NCI-H446 (cell line): ENCODE results near the gene WIPF2.

Experiments used
- DNase-seq, 2 experiments: peaks; one replicate each; lab custom pipeline; 2025; lab: John Stamatoyannopoulos, UW

WIPF2 gene, protein sequence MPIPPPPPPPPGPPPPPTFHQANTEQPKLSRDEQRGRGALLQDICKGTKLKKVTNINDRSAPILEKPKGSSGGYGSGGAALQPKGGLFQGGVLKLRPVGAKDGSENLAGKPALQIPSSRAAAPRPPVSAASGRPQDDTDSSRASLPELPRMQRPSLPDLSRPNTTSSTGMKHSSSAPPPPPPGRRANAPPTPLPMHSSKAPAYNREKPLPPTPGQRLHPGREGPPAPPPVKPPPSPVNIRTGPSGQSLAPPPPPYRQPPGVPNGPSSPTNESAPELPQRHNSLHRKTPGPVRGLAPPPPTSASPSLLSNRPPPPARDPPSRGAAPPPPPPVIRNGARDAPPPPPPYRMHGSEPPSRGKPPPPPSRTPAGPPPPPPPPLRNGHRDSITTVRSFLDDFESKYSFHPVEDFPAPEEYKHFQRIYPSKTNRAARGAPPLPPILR

DNA sequence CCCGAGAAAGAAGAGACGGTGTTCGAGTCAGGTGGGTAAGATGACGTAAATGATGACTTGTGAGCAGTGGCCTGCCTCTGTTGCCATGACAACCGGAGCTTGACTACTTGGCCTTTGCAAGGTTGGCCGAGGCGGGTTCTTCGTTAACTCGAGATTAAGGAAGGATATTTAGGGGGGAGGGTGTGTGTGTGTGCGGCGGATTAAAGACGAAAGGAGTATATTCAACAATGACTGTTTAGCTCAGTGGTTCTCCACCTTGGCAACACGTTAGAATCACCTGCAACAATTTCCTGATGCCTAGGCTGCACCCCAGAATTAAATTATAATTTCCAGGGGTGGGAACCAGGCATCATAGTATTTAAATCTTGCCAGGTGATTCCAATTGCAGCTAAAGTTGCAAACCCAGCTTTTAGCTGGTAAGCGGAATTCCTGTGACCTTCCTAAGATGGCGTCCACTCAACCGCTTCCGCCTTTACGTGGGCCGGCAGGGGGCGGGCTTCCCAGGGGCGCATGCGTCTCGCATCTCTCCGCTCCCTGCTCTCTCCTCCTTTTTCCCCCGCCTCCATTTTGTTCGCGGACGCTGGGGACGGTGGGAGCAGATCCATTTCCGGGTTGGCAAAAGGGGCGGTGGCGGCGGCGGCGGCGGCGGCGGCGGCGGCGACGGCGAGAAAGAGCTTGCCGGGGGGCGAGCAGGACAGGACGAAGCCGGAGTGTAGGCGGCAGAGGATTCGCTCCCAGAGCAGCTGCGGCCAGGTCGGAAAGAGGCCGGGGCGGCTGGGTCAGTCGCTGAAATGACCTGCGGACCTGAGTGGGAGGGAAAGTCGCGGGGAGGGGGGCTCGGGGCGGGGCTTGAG, at the start of gene WIPF2:
Gene WIPF2, plus strand, starts transcription at position 565 of the 854 bp plus-strand sequence. CDS start 37,156 bp downstream, outside the sequence.
- DNase-seq, result peak; percentile 94 to 97

DNA sequence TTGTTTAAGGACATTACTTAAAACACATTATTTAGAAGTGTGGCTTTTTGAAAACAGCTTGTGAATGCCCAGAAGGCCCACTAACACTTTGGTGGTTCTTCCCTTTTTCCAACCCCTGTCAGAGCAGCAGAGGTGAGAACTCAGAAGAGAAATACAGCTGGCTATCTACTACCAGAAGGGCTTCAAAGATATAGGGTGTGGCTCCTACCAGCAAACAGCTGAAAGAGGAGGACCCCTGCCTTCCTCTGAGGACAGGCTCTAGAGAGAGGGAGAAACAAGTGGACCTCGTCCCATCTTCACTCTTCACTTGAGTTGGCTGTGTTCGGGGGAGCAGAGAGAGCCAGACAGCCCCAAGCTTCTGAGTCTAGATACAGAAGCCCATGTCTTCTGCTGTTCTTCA, 48.8 kb upstream of the WIPF2 start:
- no peak for DNase-seq

DNA sequence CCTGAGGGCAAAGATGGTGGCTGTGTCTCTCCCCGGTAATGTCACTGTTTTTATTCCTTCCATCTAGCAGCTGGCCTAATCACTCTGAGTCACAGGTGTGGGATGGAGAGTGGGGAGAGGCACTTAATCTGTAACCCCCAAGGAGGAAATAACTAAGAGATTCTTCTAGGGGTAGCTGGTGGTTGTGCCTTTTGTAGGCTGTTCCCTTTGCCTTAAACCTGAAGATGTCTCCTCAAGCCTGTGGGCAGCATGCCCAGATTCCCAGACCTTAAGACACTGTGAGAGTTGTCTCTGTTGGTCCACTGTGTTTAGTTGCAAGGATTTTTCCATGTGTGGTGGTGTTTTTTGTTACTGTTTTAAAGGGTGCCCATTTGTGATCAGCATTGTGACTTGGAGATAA, 47.4 kb upstream of the WIPF2 start:
- DNase-seq, result no peak

DNA sequence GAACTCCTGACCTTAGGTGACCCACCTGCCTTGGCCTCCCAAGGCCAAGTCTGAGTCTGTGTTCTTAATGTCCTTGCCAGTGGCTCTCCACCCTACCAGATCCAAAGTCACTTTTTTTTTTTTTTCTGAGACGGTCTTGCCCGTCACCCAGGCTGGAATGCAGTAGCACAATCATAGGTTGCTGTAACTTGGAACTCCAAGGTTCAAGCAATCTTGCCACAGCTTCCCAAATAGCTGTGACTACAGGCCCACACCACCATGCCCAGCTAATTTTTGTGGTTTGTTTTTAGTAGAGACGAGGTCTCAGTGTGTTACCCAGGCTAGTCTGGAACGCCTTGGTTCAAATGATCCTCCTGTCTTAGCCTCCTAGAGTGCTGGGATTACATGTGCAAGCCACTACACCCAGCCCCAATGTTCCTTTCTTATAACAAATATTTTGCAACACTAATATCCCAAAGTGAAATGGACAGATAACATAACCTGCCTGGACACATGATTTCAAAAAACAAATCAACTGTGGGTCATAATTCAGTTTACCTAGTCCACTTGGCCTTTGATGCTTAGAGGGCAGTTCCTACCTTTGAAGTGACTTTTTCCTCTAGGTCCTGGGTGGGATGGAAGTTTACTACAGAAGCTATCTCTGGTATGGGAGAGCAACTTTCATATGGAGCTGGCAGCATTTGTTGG, 45.9 kb upstream of the WIPF2 start:
- no peak for DNase-seq

DNA sequence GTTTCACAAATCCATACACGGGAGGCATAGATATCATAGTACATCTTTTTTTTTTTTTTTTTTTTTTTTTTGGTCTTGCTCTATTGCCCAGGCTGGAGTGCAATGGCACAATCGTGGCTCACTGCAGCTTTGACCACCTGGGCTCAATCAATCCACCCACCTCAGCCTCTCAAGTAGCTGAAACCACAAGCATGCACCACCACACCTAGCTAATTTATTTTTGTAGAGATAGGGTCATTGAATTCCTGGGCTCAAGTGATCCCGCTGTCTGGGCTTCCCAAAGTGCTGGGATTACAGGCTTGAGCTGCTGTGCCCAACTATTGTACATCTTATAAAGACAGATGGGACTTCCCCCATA, 45.3 kb upstream of the WIPF2 start:
- DNase-seq, result no peak

DNA sequence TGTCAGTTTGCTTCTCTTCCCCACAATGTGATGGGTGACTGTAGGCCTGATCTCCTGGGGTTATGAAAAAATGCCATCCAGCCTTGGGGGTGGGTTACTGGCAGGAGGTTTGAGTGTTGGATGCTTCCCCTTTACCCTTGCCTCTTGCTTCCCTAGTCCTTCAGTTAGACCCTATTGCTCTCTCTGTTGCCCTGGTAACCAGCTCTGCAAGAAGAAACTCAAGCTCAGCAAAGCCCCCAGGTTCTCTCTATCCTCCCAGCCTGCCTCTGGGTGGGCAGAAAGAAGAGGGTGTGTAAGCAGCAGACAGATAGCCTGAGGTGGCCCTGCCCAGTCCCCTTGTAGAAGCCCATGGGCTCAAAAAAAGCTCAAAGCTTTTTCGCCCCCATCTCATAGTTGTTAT, 44.6 kb upstream of the WIPF2 start:
- no peak for DNase-seq

DNA sequence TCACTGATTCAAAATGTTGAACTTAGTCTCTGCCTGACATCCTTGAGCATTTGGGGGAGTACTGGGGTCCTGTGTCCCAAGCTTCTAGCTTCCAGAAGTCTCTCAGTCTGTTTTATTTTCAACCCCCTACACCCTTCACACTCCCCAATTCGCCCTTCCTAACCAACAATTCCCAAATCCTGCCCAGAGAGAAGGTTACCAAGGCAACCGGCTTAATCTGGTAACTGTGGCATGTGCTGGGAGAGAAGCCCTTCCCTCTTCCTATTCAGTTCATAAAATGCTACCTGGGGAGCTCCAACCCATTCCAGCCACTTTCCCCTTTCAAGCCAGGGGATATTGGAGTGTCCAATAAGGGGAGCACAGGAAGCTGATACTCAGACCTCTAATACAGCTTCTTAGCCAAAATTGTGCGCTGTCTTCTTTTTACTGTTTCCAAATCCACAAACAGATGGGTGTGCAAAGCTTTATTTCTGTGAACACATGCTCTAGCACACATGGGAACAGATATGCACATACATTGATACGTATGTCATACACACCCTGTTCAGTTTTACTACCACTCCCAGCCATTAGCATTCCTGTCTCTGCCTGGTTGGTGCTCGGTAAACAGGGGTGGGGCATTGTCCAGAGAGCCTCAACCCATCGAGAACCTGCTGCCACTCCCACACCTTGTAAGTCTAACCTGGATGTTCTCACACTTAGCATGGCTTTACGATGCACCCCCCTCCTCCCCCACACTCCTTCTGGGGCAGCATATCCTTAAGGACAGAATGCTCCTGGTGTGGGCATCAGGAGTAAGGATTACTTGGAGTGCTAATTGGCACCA, 43.0 kb upstream of the WIPF2 start:
- DNase-seq, result no peak

DNA sequence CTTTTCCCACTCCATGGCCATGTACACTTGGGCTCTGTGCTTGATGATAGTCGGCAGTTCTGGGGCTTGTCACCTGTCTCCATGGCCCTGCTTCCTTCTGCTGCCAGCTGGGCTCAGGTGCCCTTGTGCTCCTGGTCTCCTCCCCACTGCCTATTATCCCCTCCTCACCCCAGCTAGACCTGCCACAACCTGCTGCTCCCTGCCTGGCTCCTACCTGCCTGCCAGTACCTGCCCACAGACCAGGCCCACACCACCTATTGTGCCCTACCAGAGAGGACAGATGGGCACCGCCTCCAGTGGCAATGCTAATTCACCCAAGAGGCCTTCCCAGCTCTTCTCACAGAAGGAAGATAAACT, 42.4 kb upstream of the WIPF2 start:
- DNase-seq, result no peak

DNA sequence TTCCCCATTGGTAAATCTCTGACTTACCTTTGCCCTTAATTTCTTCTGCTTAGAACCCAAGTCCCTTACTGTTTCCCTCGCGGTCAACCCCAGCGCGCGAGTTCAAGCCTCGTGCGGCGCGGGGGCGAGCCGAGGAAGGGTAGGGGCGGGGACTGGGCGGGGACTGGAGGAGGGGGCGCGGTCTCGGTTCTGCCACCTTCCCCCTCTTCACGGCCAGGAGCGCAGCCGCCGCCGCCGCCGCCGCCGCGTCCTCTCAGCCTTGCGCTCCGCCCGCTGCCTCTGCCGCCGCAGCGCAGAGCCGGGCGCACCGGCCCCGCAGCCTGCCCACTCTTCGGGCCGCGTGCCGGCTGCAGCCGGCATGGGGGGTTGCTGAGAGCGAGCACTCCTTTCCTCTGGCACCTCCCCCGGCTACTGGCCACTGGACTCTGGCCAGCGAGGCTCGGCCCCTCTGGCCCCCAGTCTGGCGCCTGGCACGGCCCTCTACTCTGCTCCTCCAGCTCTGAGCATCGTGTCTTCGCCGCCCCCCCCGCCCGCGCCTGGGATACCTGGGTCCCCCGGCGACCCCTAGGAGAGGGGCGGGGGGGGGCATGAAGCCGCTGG, 41.7 kb upstream of the WIPF2 start, which contains the start of gene RAPGEFL1:
Gene RAPGEFL1, plus strand, starts transcription at position 196 of the 600 bp plus-strand sequence. Its CDS starts 392 bp downstream, at position 588.
- no peak for DNase-seq

DNA sequence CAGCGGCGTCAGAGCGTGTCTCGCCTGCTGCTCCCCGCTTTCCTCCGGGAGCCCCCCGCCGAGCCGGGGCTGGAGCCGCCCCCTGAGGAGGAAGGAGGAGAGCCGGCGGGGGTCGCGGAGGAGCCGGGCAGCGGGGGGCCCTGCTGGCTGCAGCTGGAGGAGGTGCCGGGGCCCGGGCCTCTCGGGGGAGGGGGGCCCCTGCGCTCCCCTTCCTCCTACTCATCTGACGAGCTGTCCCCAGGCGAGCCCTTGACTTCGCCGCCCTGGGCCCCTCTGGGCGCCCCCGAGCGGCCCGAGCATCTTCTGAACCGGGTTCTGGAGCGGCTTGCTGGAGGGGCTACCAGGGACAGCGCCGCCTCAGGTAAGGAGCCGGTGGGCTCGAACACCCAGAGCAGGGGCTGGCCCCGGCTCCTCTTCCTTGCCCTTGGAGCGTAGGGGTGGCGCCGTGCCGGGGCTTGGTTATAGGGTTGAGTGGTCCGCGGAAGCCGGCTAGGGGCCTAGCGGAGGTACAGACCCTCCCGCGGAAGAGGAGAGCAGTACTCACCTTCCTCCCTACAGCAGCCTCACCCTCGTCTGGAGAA, 41.0 kb upstream of the WIPF2 start:
- DNase-seq, result no peak

DNA sequence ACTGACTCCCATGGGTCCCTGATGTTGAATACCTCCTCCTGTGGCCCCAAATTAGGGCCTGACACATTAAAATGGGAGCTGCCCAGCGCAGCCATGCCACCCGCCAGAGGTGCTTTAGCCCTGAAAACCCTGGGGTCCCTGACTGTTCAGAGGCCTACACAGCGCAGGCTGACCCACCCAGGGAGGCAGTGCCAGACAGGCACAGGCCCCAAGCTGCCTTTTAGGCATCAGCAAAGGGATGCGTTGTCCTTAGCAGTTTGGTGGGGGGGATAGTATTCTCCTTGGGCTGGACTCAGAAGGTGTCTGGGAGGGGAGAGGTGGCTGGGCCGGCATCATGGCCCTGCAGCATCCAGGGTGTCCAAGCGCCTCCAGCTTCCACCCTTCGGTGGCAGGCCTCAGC, 40.4 kb upstream of the WIPF2 start:
- DNase-seq, result no peak

DNA sequence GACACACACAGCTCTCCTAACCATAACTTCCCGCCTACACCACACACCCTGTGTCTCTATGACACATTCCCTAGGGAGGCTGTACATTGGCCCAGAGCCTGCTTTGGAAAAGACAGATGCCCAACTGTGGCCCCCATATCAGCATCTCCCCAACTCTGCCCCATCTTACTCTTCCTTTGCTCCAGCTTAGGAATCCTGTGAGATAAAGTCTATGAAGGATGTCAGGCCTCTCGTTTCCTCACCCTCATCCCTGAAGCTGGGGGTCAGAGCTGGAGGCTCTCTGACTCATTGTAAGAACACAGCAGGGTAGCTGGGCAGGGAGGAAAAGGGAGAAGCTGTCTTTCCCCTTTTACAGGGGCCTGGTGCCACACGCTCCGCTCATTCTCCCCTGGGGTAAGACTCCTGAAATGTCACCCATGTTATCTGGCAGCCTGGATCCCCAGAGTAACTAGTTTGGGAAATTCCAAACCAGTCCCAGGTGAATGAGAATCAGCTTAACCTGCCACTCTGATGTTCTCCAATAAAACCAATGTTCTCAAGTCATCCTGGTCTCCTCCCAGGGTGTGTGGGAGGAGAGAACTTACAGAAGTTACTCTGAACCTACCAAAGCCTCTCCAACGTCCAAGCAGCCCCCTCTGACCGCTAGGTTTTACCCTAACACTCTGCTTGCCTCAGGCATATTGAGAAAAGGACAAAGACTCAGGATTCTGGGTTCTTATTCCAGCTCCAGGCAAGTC, 39.0 kb upstream of the WIPF2 start:
- no peak for DNase-seq

DNA sequence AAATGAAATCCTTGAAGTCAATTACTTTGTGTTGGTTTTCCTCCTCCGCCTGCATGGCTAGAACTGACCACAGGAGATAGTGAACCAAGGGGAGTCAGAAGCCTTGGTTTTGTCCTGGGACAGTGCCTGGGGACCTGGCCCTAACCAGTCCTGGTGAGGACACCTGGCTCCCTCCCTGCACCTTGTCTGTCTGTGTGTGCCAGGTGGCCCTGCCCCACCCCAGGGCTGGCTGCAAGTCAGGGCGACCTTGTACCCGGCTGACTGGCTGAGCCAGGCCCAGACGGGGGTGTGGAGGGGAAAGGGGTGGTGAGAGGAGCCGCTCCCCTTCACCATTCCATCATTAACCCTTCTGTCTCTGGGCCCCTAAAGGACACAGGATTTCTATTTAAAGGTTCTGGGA, 38.4 kb upstream of the WIPF2 start:
- no peak for DNase-seq

DNA sequence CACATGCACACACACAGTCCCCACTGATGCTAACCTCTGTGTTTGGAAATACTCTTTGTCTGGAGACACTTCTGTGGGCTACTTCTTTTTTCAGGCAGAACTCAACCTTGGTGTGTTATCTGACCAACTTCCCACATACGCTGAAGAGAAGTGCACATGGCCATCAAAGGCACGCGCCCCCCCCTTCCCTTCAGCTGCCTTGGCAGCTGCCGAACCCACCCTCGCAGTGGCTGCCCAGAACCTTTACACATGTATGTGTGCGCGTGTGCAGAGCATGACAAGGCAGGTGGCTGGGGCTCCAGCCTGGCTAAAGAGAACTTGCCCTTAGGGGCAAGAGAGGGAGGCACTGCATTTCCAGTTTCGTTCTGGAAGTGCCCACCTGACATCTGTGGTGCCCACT, 37.9 kb upstream of the WIPF2 start:
- no peak for DNase-seq

DNA sequence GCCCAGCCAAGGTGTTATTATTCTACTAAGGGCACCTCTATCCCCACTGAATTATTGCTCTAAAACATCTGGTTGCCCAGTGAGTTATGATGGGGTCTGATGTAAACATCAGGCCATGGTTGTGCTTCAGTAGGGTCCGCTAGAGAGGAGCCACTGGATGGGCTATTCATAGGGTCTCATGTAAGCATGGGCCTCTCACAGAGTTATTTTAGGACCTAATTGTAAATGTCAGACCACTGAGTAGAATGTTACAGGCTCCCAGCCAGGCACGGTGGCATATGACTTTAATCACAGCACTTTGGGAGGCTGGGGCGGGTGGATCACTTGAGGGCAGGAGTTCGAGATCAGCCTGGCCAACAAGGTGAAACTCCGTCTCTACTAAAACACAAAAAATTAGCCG, 36.5 kb upstream of the WIPF2 start:
- no peak for DNase-seq

DNA sequence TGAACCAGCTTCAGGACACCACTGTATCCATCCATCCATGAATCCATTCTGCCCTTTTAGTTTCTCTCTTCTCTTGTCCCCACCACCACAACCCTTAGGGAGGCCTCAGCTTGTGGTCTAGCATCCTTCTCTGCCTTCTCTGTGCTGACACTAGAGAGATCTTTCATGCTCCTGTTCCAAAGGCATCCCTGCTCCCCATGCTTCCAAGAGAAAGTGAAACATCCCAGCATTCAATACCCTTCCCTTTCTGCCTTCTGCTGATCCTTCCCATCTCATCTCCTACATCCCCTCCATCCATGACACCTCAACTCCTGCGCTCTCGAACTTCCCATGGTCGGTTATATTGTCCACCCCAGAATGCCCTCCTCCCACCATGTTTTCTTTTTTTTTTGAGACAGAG, 31.9 kb upstream of the WIPF2 start:
- DNase-seq, result no peak

DNA sequence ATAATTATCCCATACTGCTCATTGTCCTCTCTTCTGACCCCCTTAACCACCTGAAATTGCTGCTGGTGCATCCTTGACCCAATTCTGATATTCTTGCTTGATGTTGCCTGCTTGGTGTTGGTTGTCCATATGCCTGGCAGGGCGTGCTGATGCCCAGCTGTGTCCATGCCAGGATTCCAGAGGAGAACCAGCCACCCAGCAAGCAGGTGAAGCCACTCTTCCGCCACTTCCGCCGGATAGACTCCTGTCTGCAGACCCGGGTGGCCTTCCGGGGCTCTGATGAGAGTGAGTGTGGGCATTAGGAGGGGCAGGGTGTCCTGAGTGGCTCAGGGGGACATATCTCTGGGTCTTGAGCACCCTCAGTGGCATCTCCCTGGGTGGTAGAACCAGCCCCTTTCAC, 30.4 kb upstream of the WIPF2 start:
- no peak for DNase-seq

DNA sequence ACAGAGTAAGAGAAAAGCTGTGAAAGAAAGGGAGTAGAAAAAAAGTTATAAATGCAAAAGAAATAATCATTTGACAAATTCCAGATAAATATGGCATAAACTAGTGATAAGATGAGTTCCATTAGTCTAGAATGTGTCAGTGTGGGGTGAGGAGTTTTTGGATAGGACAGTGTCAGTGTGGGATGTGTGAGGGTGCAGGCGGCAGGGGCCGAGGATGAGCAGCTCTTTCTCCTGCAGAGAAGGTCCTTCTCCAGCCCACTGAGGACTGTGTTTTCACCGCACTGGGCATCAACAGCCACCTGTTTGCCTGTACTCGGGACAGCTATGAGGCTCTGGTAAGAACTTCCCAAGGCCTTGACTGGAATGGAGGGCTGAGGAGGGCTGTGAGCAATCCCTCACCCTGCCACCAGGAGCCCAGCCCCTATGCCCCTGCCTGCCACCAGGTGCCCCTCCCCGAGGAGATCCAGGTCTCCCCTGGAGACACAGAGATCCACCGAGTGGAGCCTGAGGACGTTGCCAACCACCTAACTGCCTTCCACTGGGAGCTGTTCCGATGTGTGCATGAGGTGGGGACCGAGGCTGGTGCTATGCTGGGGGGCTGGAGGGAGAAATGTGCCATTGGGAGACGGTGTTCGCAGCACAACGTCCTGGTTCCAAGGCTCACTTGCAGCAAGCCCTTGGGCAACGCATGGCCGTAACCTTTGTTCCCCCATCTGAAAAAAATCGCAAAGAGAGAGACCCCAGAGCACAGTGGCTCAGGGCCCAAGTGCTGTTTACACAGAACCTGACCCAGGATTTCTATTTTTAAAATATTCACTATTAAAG, 28.7 kb upstream of the WIPF2 start:
- no peak for DNase-seq
